ENCODE data around the gene ZBTB16.

ZBTB16 gene

GRCh38 chr11:114066046-114066648, 6.6 kb downstream of the ZBTB16 start:
- FAIRE-seq = no peak

- FAIRE-seq = no peak
These were observed 8.8 kb downstream of the ZBTB16 start for GRCh38 chr11:114068327-114068726.

DNA sequence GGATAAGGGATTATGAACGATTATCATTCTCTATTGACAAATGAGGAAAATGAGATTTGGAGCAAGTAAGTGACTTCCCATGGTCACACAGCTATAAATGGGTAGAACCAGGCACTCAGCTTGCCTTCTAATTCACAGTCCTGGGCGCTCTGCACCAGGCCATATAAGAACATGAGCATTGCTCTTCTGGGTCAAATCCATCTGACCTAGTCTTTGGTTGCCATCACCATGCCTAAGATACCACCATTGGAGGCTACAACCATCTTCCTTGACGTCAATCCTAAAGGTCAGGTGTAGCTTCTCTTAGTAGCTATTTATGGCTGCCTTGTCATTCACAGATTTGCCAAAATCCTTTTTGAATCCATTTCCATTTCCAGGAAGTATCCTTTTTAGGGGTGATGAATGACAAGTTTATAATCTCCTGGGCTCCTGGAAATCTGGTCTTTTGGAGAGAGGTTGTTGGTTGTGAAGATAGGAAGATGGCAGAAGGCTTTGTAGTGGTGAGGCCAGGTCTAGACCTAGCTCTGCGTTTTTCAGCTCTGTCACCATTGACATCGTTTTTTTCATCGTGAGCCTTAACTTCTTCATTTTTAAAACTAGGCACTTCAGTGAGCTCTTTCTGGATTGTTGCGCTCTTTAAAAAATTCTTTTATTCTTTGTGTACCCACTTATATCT, 11.1 kb downstream of the ZBTB16 start:
- no peak for FAIRE-seq

GRCh38 chr11:114073007-114073827, 13.7 kb downstream of the ZBTB16 start:
- FAIRE-seq = no peak

DNA sequence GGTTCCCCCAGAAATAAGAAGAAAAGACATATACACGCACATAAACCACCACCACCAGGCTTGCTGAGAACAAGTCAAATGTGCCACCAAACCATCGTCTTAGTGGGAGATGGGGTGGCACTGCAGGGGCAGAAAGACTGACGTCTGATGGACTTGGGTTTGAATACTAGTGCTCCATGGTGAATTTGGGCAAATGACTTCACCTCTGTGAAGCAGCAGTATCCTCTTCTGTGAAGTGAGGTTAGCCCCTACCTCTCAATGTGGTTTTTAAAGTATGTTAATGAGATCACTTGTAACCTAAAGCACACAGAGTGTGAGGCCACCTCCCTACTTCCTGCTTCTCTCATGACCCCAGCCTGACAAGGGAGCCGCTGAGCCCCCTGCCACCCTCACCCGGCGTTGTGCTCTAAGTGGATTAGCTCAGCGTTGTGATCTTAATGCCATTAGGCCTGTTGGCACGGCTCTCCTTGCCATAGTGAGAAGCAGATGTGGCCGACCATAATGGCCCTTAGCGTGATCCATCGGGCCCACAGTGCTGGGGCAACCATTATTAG, 14.4 kb downstream of the ZBTB16 start:
- no peak for FAIRE-seq

DNA sequence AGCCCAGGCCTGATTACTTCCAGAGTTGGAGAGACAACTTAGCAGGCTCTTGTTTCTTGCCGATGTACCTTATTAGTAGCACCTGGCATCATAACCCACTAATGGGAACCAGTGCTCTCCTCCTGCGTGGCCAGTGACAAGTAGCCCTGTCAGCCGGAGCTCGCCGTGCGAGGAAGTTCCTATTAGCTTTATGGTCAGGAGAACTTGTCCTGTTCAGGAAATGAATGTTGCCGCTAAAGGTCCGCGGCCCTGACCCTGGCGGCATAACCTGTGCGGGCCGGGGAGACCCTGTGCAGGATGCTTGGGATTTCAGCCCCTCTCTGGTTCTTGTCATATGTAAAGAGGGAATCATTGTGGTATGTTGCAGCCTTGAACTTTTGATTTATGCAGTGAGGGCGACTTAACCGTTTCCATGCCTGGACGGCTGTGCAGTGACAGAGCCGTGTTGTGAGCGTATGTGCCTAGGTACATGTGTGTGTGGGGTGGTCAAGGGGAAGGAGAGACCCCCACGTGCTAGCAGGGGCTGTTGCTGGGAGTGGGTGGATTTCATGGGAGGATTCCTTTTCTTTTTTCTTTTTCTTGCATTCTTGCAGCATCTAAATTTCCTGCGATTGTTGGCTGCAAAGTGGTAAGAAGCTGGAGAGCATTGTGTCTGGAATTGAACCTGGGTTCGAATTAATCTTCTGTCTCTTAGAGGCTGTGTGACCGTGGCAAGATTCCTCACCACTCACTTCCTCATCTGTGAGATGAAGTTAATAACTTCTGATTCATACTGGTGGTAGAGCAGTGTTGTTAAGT, 15.2 kb downstream of the ZBTB16 start:
- no peak for FAIRE-seq

GRCh38 chr11:114075344-114075610, 15.8 kb downstream of the ZBTB16 start:
- no peak for FAIRE-seq

DNA sequence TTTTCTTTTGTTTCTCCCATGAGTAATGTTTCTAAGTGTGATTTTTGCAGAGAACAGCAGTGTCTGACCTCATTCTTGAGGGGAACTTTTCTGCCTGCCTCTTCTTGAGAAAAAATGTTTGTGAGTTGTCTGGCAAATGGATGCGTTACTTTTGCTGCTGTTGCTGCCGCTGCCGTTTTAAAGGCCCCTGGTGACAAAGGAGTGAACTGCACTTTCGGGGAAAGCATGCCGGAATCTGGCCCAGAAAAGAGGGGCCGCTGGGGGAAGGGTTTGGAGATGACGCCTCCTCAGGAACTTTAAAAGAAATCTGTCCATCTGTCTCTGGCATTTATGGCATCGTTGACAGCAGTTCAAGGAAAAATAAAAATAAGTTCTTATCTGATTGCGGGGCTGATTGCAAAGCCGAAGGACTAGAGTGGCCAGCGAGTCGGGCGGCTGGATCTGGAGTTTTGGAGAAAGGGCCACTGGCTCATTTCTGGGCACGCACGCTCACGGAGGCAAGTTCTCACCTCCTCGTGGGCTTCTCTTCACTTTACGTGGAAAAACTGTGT, 16.5 kb downstream of the ZBTB16 start:
- FAIRE-seq = no peak

- FAIRE-seq = no peak
These were observed 17.4 kb downstream of the ZBTB16 start for GRCh38 chr11:114076921-114077331.

- no peak for FAIRE-seq
These were observed 18.2 kb downstream of the ZBTB16 start for GRCh38 chr11:114077482-114078305.

- no peak for FAIRE-seq
These were observed 18.9 kb downstream of the ZBTB16 start for GRCh38 chr11:114078423-114078822.

DNA sequence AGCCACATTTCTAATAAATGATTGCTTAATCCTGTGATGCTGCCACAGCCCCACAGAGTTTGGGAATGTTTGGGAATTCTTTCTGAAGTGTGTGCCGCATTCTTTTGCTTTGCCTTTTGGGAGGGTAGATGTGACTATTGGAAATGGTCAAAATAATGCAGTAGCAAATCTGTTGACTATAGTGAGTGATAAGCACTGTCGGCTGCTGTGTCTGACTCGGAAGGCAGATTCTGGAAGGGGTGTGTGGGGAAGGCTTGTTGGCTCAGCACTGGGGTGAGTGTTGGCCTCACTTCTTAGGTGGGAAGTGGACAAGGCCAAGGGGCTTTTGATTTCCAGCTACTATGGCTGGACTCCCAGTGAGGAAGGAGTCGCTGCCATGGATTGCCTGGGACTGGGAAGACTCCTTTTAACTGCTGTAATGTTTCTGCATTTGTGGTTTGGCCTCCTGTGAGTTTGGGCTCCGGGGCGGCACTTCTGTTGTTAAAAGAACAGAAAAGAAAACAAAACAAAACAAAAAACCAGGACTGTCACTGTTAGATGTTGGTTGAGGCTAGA, 20.1 kb downstream of the ZBTB16 start:
- FAIRE-seq = no peak

GRCh38 chr11:114080219-114080618, 20.7 kb downstream of the ZBTB16 start:
- no peak for FAIRE-seq

- no peak for FAIRE-seq
These were observed 21.3 kb downstream of the ZBTB16 start for GRCh38 chr11:114080769-114081168.

DNA sequence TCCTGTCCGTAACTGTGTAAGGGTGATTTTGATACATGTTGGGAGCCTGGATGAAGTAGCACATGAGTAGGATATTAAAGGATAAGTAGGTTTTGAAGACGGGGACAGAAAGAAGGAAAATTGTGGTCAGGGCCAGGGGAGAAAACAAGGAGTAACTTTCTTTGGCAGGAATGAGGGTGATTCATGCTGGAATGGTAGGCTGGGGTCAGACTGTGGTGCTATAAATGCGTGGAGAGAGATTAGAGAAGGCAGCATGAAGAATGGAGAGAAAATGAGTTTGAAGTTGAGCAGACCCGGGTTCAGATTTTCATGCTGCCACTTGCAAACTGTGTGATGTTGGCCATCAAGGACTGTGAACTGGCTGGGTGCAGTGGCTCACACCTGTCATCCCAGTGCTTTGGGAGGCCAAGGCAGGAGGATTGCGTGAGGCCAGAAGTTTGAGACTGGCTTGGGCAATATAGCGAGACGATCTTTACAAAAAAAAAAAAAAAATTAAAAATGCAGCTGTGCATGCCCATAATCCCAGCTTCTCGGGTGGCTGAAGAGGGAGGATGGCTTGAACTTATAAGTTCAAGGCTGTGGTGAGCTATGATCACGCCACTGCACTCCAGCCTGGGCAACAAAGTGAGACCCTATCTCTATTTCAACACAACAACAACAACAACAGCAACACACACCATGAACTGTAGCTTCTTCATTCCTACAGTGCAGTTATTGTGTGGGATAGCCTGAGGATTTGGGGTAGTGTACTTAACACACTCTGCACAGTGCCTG, 22.3 kb downstream of the ZBTB16 start:
- FAIRE-seq = no peak

DNA sequence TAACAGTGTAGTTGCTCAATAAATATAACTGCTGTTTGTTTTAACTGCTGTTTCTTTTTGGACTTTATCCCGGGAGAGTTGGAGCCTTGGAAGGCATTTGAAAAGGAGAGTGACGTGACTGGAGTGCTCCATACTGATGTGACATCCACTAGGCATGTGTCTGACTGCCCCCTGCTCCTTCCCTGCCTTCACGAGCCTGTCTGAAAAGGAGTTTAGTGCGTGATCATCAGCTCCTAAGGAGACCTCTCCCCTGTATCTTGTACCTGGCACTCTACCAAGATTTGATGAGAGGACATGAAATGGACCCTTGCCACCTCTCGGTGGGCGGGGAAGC, 22.9 kb downstream of the ZBTB16 start:
- no peak for FAIRE-seq

- no peak for FAIRE-seq
These were observed 23.3 kb downstream of the ZBTB16 start for GRCh38 chr11:114082767-114083181.

DNA sequence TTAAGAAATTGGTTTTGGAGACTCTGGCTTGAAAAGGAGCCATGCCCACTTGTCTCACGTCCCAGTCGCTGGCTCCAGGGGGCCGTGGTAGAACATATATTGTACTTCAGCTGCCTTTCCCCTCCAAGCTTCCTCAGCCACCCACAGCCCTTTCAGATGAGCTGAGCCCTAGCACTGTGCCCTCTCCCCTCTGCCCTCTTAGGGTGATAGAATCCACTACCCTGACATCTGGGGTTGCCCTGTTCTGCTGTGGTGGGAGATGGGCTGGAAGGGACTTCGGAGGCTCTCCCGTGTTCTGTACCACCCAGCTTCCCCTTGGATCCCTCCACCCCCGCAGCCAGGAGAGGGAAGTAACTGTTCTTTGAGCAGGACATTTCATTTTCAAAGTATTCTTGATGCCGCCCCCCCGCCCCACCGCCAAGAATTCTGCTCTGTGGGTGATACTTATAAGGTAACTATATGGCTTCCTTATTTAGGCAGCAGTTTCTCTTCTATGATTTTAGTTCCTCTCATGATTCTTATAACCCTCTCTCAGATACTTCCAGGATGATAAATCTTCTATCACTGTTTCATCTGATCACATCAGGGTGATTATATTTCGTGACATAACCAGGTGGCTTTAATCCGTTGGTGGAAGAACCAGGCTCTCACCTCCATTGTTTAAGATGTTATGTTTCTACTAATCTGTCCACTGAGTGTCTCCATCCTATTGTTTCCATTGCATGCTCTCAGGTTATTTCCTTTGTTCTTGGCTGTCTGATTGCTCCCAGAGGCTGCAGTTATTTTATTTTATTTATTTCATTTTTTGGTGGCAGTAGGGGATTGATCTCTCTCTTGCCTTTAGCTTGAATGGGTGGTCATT, 24.1 kb downstream of the ZBTB16 start:
- no peak for FAIRE-seq

DNA sequence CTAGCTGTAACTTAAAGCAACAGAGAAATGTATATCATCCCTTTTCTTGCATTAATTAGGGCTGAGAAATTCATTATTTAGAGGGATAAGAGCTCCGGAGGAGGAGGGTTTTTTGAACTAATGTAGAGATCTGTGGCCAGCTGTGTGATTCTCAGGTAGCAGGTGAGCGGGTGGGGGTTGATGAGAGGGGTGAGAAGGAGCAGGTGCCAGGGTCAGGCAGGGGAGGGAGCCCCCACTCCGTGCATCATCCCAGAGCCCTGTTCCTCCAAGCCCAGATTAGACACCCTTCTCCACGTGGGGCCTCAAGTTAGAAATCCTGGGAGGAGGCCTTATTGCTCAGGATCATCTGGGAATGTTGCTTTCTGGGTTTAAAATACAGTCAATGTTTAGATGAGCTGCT, 24.9 kb downstream of the ZBTB16 start:
- FAIRE-seq = no peak
